Ishikawa (cell line): ENCODE measurements around the gene SERHL2.

Experiments
- CEBPB ChIP-seq: IDR thresholded peaks from 2 replicates; pipeline ENCODE4 v1.6.1; 2012
- CREB1 ChIP-seq: IDR thresholded peaks from 2 replicates; pipeline ENCODE4 v1.6.1; 2012; ENCODE audit warnings: low read depth
- FOXM1 ChIP-seq: IDR thresholded peaks from 2 replicates; pipeline ENCODE4 v1.6.1; 2012; ENCODE audit warnings: low read depth, borderline replicate concordance
- MAX ChIP-seq: IDR thresholded peaks from 2 replicates; pipeline ENCODE4 v1.6.1; 2012
- RAD21 ChIP-seq: IDR thresholded peaks from 2 replicates; pipeline ENCODE4 v1.6.1; 2012; ENCODE audit warnings: low read depth
- TAF1 ChIP-seq: IDR thresholded peaks from 2 replicates; pipeline ENCODE4 v1.6.1; 2012; ENCODE audit warnings: low read depth, mild to moderate bottlenecking
- TEAD4 ChIP-seq: IDR thresholded peaks from 2 replicates; pipeline ENCODE4 v1.6.1; 2012
- YY1 ChIP-seq: IDR thresholded peaks from 2 replicates; pipeline ENCODE4 v1.6.1; 2012; ENCODE audit warnings: low read depth
- TF ChIP-seq, protein P1 (sequence below): IDR thresholded peaks from 2 replicates; pipeline ENCODE4 v1.6.1; 2012; ENCODE audit warnings: low read depth, mild to moderate bottlenecking

DNA sequence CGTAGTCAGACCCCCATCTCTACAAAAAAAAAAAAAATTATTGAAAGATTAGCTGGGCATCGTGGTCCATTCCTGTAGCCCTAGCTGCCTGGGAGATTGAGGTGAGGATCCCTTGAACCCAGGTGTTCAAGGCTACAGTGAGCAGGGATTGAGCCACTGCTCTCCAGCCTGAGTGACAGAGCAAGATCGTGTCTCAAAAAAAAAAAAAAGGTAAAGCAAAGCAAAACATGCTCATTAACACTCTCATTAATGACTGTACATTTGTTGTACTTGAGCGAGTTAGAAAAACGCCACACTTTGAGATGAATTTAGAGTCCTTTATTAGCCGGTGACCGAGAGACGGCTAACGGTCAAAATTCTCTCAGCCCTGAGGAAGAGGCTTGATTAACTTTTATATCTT is 6.2 kb upstream of the SERHL2 start:
- TF ChIP-seq, protein P1, sequence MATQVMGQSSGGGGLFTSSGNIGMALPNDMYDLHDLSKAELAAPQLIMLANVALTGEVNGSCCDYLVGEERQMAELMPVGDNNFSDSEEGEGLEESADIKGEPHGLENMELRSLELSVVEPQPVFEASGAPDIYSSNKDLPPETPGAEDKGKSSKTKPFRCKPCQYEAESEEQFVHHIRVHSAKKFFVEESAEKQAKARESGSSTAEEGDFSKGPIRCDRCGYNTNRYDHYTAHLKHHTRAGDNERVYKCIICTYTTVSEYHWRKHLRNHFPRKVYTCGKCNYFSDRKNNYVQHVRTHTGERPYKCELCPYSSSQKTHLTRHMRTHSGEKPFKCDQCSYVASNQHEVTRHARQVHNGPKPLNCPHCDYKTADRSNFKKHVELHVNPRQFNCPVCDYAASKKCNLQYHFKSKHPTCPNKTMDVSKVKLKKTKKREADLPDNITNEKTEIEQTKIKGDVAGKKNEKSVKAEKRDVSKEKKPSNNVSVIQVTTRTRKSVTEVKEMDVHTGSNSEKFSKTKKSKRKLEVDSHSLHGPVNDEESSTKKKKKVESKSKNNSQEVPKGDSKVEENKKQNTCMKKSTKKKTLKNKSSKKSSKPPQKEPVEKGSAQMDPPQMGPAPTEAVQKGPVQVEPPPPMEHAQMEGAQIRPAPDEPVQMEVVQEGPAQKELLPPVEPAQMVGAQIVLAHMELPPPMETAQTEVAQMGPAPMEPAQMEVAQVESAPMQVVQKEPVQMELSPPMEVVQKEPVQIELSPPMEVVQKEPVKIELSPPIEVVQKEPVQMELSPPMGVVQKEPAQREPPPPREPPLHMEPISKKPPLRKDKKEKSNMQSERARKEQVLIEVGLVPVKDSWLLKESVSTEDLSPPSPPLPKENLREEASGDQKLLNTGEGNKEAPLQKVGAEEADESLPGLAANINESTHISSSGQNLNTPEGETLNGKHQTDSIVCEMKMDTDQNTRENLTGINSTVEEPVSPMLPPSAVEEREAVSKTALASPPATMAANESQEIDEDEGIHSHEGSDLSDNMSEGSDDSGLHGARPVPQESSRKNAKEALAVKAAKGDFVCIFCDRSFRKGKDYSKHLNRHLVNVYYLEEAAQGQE, result no peak
- TF ChIP-seq TAF1 (no peak), FOXM1 (no peak), RAD21 (no peak), YY1 (no peak), CREB1 (no peak), TEAD4 (no peak), CEBPB (no peak), MAX (no peak)
